Gastrocnemius medialis (tissue), 4 donors: Measurements from ENCODE around the gene DOCK6.

Experiments
- CTCF ChIP-seq, 5 experiments: fragments of 450-650 bp in 3 of 5; fragments of 200-600 bp in 2 of 5; sonication (generic) in 2 of 5; IDR thresholded peaks in 4 of 5; conservative IDR thresholded peaks in 1 of 5; 1 replicate in 4 of 5; 2 replicates in 1 of 5; pipeline ENCODE4 v1.5.1; 2016 to 2019; ENCODE audit warnings: antibody characterized with exemption in 5 of 5, mild to moderate bottlenecking in 3 of 5, moderate library complexity in 3 of 5
- POLR2A ChIP-seq, 2 donors: fragments of 450-650 bp; IDR thresholded peaks; one replicate each; pipeline ENCODE4 v1.6.1; 2017; ENCODE audit warnings: antibody characterized with exemption in 2 of 2, mild to moderate bottlenecking in 2 of 2, moderate library complexity in 2 of 2

- no peak for TF ChIP-seq CTCF (IDR thresholded peaks at IDR 0.05 in 4 of 5, conservative IDR thresholded peaks at IDR 0.05 in 1 of 5)
- no peak for TF ChIP-seq POLR2A (IDR thresholded peaks at IDR 0.05)
These were observed 92.2 kb downstream of the DOCK6 start for GRCh38 chr19:11169896-11170678.
